ENCODE data around the gene ME2. TPM values are rescaled to one million over a fixed set of nuclear protein-coding genes. Genes with fewer than 3 reads are reported as not detected.
"Not testable (repeated sequence)": the region's sequence is repeated elsewhere in the genome, so short reads cannot be mapped to it uniquely, and the experiment has no call there.

Gene ME2
- total RNA-seq, 1 donor from 2014 or later: 51.8 TPM

DNA sequence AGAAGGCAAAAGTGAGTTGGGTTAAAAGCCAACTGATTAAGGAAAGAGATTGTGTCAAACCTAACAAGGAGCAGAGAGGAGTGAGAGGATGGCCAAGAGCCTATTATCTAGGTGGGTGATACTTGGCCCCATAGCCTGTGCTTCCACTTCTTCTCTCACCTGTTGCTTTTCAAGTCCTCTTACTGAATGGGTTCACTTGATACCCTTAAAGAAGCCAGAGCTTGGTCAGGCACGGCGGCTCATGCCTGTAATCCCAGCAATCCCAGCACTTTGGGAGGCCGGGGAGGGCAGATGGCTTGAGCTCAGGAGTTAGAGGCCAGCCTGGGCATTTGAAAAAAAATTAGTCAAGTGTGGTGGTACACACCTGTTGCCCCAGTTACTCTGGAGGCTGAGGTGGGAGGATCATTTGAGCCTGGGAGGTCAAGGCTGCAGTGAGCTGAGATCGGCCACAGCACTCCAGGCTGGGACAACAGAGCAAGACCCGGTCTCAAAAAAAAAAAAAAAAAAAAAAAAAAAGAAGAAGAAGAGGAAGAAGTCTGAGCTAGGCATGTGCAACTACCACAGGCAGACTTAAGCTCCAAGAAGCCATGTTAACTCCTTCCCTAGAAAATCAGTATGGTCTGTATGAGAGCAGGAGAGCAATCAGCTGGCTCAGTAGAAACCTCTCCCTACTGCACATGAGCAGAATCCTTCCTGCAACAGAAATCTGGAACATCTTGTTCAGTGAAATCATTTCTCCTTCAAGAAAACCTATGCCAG, 28.4 kb upstream of the ME2 start:
- TF ChIP-seq, protein P1, sequence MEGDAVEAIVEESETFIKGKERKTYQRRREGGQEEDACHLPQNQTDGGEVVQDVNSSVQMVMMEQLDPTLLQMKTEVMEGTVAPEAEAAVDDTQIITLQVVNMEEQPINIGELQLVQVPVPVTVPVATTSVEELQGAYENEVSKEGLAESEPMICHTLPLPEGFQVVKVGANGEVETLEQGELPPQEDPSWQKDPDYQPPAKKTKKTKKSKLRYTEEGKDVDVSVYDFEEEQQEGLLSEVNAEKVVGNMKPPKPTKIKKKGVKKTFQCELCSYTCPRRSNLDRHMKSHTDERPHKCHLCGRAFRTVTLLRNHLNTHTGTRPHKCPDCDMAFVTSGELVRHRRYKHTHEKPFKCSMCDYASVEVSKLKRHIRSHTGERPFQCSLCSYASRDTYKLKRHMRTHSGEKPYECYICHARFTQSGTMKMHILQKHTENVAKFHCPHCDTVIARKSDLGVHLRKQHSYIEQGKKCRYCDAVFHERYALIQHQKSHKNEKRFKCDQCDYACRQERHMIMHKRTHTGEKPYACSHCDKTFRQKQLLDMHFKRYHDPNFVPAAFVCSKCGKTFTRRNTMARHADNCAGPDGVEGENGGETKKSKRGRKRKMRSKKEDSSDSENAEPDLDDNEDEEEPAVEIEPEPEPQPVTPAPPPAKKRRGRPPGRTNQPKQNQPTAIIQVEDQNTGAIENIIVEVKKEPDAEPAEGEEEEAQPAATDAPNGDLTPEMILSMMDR (IDR thresholded peaks at IDR 0.05; ENCODE audit: unreplicated experiment): no peak
- Mint-ChIP-seq H3K36me3 (ENCODE audit: insufficient read depth) (peaks cover 2% of the 10 kb centered on the region), H3K4me3 (ENCODE audit: low read depth) (no peak overlapping the region), H3K27ac (no peak overlapping the region), H3K9me3 (ENCODE audit: low read depth) (peaks cover 3% of the 10 kb centered on the region), H3K4me1 (ENCODE audit: low read depth) (peaks cover 15% of the 10 kb centered on the region), H3K27me3 (no peaks in the 10 kb centered on the region)
- no peak for DNase-seq (ENCODE audit: low spot score, unreplicated experiment)

DNA sequence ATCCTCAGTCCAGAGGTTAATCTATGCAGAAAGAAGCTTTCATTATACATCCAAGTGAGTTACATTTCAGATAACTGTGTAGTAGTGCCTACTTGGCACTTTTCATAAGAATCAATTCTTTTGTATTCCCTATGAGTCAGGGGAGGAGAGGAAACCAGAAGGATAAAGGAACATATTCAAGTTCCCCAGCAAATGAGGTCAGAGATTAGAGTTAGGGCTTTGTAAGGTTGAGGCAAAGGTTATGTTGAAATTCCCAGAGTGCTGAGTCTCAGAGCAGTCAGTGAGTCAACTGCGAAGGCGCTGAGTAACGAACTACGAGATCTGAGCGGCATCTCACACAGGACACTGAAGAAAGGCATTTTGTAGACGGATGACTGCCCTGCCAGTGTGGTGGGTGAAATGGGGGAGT, 25.1 kb upstream of the ME2 start:
- peaks cover 3% of the 10 kb centered on the region for H3K9me3 Mint-ChIP-seq (ENCODE audit: low read depth)
- peaks cover 3% of the 10 kb centered on the region for H3K27me3 Mint-ChIP-seq
- H3K36me3 Mint-ChIP-seq (ENCODE audit: insufficient read depth): peaks cover 2% of the 10 kb centered on the region
- peaks cover 13% of the 10 kb centered on the region for H3K4me1 Mint-ChIP-seq (ENCODE audit: low read depth)
- TF ChIP-seq, protein P1 (IDR thresholded peaks at IDR 0.05; ENCODE audit: unreplicated experiment): no peak
- peak overlapping the region; percentile 58 for H3K27ac Mint-ChIP-seq
- no peak for DNase-seq (ENCODE audit: low spot score, unreplicated experiment)
- H3K4me3 Mint-ChIP-seq (ENCODE audit: low read depth): no peak overlapping the region

DNA sequence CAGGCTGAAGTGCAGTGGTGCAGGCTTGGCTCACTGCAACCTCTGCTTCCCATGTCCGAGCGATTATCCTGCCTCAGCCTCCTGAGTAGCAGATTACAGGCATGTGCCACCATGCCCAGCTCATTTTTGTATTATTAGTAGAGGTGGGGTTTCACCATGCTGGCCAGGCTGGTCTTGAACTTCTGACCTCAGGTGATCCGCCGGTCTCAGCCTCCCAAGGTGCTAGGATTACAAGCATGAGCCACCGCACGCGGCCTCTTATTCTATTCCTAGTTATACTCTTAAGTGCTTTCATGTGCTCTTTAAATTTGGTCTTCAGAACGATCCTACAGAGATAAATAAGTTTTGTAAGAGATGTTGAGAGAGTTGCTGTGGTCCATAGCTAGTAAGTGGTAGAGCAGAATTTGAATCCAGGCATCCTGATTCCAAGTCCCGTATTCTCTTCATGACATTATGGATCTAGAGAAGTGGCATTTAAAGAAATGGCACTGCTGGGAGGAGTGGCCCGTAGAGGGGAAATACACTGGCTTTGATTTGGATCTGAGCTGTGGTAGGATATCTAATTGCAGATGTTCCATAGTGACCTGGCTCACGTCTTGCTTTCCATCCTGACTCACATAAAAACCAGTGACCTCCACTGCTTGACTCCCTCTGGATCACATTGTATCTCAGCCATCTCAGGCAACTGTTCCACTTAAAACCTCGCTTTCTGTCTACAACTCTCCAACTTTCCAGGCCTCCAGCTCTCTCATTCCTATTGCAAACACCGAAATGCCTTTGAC, 22.8 kb upstream of the ME2 start:
- Mint-ChIP-seq H3K4me3 (ENCODE audit: low read depth) (no peak overlapping the region), H3K4me1 (ENCODE audit: low read depth) (peaks cover 18% of the 10 kb centered on the region), H3K9me3 (ENCODE audit: low read depth) (peaks cover 3% of the 10 kb centered on the region), H3K27me3 (peaks cover 3% of the 10 kb centered on the region), H3K27ac (no peak overlapping the region), H3K36me3 (ENCODE audit: insufficient read depth) (peaks cover 2% of the 10 kb centered on the region)
- no peak for DNase-seq (ENCODE audit: low spot score, unreplicated experiment)
- TF ChIP-seq, protein P1 (IDR thresholded peaks at IDR 0.05; ENCODE audit: unreplicated experiment): no peak

DNA sequence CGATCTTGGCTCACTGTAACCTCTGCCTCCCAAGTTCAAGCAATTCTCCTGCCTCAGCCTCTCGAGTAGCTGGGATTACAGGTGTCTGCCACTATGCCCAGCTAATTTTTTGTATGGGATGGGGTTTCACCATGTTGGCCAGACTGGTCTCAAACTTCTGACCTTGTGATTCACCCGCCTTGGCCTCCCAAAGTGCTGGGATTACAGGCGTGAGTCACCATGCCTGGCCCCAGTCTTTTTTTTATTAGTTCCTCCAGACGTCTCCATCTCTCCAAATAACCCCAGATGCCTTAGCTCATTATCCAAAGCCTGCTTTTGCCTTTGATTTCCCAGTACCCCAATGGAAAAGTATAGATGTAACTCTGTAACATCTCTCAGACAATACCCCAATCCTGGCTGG, 21.8 kb upstream of the ME2 start:
- H3K4me1 Mint-ChIP-seq (ENCODE audit: low read depth): peaks cover 18% of the 10 kb centered on the region
- not testable (repeated sequence) for H3K4me3 Mint-ChIP-seq (ENCODE audit: low read depth); H3K27me3 Mint-ChIP-seq; H3K9me3 Mint-ChIP-seq (ENCODE audit: low read depth); DNase-seq (ENCODE audit: low spot score, unreplicated experiment); H3K27ac Mint-ChIP-seq; H3K36me3 Mint-ChIP-seq (ENCODE audit: insufficient read depth)

DNA sequence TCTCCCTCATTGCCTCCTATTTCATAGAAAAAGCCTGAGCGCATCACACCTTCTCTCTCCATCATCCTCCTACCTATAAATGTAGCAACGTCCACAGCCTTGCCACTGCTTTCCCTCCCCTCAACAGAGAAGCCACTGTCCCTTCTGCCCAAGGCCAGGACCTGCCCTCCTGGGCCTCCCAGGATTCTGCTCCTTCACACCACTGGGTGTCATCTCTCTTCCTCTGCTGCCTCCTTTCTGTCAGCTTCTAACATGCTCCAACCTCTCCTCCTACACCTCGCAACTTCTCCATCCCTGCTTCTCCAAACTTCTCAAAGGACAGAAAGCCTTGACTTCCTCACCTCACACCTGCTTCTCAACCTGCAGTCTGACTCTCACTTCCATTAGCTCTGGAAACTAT, 21.2 kb upstream of the ME2 start:
- H3K4me1 Mint-ChIP-seq (ENCODE audit: low read depth): peaks cover 18% of the 10 kb centered on the region
- H3K27me3 Mint-ChIP-seq: peaks cover 3% of the 10 kb centered on the region
- TF ChIP-seq, protein P1 (IDR thresholded peaks at IDR 0.05; ENCODE audit: unreplicated experiment): no peak
- no peaks in the 10 kb centered on the region for H3K36me3 Mint-ChIP-seq (ENCODE audit: insufficient read depth)
- no peak overlapping the region for H3K4me3 Mint-ChIP-seq (ENCODE audit: low read depth)
- DNase-seq (ENCODE audit: low spot score, unreplicated experiment): no peak
- peaks cover under 1% of the 10 kb centered on the region for H3K9me3 Mint-ChIP-seq (ENCODE audit: low read depth)
- no peak overlapping the region for H3K27ac Mint-ChIP-seq
